IPS-11a (cell line): ENCODE measurements around the gene RHBDL1.

Experiments used
- H3K4me3 ChIP-seq: one replicate; pipeline ENCODE4 v1.5.1; 2013; ENCODE audit warnings: low read depth, low read length, control low read depth

RHBDL1 gene

DNA sequence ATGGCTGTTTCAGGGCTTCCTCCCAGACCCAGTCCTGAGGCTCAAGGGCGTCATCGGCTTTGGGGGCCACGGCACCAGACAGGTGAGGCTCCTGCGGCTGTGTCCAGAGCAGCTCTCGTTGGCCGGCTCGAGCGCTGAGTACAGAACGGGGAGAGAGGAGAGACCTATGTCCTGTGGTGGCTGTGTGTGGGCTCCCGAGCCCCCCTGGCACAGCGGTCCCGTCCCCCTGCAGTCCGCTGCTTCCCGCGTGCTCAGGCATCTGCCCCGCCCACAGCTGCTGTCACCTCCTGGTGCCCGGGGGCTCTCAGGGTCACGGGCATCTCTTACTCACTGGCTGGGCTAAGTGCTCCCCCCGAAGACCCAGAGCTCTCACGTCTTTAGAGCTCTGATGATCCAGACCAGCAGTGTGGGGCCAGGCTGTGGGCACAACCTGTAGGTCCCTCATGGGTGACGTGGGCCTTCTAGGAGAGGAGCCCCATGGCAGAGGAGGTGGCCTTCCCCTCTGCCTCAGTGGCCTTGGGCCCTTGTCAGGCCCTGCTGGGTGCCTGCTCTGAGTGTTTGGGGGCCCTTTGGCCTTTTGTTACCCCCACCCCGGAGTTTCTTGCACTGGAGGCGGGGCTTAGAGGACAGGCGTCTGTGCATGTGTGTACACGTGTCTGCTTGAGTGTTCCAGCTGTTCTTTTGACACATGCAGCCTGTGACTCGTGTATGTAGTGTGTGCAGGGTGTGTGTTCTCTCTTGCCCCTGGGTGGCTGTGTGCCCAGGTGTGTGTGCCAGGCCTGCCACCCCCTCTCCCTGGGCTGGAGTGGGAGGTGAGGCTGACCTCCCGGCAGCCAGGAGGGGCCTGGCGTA, 22.8 kb upstream of the RHBDL1 start:
- H3K4me3 ChIP-seq = no peak overlapping the region

DNA sequence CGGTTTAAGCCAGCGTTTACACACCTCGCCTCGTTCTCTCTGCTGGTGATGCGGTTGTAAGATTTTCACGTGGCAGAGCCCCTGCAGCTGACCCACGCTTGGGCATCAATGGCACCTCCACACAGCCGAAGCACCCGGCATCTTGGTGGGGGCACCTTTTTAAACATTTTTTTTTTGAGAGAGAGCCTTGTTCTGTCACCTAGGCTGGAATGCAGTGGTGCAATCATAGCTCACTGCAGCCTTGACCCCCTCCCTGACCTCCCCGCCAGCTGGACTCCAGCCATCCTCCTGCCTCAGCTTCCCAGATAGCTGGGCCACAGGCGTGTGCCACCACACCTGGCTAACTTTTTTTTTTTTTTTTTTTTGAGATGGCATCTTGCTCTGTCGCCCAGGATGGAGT, 21.4 kb upstream of the RHBDL1 start:
- H3K4me3 ChIP-seq = no peak overlapping the region

- H3K4me3 ChIP-seq = no peak overlapping the region
Measured at GRCh38 chr16:657487-657886, 18.0 kb upstream of the RHBDL1 start.

GRCh38 chr16:658679-659571, 16.5 kb upstream of the RHBDL1 start:
- H3K4me3 ChIP-seq = no peak overlapping the region

DNA sequence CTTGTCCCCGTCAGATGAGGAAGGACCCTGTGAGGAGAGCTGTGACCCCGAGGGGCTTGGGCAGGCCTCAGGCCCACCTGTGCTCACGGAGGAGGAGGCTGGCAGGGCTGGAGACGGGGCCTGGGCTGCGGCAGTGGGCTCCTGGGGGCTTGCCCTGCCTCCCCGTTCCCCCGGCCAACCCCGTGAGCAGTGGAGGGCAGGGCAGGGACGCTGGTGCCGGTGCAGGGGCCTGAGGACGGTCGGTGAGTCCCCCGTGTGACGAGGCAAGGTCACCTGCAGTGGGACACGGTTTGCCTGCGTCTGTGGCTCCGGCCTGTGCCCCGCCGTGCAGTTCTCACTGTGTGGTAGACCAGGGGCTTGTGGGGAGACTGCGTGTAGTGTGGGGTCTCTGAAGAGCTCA, 15.9 kb upstream of the RHBDL1 start:
- no peak overlapping the region for H3K4me3 ChIP-seq

GRCh38 chr16:660132-660458, 15.4 kb upstream of the RHBDL1 start:
- no peak overlapping the region for H3K4me3 ChIP-seq

GRCh38 chr16:660459-661183, 14.8 kb upstream of the RHBDL1 start:
- no peak overlapping the region for H3K4me3 ChIP-seq

DNA sequence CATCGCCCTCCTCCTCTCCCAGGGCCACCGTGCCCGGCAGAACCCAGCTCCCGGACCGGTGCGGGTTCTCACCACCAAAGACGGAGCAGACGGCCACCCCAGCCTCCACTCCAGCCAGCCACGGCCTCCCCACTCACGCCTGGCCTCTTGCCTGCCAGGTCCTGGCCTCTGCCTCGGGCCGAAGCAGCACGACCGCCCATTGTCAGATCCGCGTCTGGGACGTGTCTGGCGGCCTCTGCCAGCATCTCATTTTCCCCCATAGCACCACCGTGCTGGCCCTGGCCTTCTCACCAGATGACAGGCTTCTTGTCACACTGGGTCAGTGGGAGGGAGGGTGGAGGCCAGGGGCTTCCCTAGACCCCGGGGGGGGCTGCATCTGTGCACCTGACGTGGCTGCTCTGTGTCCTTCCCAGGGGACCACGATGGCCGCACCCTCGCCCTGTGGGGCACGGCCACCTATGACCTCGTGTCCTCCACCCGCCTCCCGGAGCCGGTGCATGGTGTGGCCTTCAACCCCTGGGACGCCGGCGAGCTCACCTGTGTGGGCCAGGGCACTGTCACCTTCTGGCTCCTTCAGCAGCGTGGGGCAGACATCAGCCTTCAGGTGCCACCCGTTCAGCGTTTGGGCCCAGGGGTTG, 14.2 kb upstream of the RHBDL1 start:
- H3K4me3 ChIP-seq = no peak overlapping the region

DNA sequence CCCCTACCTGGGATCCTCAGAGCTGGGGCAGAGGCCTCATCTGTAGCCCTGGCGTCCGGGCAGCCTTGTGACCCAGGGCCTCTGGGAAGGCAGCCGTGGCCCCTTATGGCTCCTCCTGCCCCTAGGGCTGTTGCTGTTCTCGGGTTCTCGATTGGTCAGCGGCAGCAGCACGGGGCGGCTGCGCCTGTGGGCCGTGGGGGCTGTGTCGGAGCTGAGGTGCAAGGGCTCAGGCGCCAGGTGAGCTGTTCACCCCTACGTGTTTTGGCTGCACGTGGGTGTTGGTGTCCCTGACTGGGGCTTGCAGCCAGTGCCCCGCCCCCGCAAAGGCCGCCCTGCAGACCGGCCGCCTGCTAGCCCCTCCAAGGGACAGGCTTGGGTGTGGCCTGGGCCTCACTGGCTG, 13.4 kb upstream of the RHBDL1 start:
- no peak overlapping the region for H3K4me3 ChIP-seq

GRCh38 chr16:662597-662996, 12.9 kb upstream of the RHBDL1 start:
- H3K4me3 ChIP-seq = no peak overlapping the region

- no peak overlapping the region for H3K4me3 ChIP-seq
Measured at GRCh38 chr16:666572-666971, 8.9 kb upstream of the RHBDL1 start.

- no peak overlapping the region for H3K4me3 ChIP-seq
Measured at GRCh38 chr16:667113-667779, 8.2 kb upstream of the RHBDL1 start.

- H3K4me3 ChIP-seq = peak within 1 kb of the TSS; percentile 76
Measured at GRCh38 chr16:667780-668518, 7.5 kb upstream of the RHBDL1 start, which contains the start of gene RHOT2. Gene RHOT2, plus strand, starts transcription at chr16:668132. Its CDS starts 68 bp downstream, at chr16:668200.

DNA sequence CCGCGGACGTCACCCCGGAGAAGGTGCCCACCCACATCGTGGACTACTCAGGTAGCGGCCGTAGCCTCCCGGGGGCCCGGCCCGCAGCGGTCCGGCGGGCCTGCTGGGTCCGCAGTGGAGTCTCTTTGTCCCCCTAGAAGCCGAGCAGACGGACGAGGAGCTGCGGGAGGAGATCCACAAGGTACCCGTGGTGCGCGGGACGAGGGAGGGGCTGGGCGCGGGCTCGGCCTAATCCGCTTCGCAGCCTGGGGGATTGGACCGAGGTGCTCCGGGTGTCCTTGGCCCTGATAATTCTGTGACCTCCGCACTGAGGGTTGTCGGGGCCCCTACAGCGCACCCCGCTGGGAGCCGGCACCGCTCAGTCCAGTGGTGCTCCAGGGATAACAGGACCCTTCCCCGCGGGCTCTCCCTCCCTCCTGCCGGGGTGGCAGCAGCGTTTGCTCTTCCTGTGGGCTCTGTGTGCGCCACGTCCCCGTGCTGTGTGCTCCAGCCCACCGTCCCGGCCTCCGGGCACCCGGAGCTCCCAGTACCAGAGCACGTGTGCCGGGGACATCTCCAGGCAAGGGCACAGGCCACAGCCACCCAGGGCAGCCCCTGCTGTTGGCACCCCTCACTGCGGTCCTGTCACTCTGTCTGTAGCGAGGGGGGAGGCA, 6.8 kb upstream of the RHBDL1 start:
- peak overlapping the region; percentile 76 for H3K4me3 ChIP-seq

GRCh38 chr16:669666-670065, 5.8 kb upstream of the RHBDL1 start:
- no peak overlapping the region for H3K4me3 ChIP-seq

DNA sequence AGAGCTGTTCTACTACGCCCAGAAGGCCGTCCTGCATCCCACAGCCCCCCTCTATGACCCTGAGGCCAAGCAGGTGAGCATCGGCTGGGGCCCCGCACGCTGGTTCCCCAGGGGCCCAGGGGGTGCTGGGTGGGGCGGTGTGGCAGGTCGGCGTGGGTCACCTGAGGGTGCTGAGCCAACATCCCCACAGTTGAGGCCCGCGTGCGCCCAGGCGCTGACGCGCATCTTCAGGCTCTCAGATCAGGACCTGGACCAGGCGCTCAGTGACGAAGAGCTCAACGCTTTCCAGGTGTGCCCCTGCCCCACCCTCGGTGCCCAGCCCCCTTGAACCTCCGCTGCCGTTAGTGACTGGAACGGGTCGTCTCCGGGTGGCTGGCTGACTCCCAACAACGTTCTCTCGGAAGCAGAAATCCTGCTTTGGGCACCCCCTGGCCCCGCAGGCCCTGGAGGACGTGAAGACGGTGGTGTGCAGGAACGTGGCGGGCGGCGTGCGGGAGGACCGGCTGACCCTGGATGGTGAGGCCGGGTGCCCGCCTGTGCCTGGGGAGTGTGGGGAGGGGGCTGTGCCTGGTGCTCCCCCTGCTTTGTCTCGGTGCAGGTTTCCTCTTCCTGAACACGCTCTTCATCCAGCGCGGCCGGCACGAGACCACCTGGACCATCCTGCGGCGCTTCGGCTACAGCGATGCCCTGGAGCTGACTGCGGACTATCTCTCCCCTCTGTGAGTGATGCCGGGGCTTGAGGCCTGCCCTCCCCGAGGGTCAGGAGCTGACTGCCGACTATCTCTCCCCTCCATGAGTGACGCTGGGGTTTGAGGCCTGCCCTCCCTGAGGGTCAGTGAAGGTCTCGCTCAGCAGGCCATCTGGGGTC, 4.8 kb upstream of the RHBDL1 start:
- H3K4me3 ChIP-seq = no peak overlapping the region

DNA sequence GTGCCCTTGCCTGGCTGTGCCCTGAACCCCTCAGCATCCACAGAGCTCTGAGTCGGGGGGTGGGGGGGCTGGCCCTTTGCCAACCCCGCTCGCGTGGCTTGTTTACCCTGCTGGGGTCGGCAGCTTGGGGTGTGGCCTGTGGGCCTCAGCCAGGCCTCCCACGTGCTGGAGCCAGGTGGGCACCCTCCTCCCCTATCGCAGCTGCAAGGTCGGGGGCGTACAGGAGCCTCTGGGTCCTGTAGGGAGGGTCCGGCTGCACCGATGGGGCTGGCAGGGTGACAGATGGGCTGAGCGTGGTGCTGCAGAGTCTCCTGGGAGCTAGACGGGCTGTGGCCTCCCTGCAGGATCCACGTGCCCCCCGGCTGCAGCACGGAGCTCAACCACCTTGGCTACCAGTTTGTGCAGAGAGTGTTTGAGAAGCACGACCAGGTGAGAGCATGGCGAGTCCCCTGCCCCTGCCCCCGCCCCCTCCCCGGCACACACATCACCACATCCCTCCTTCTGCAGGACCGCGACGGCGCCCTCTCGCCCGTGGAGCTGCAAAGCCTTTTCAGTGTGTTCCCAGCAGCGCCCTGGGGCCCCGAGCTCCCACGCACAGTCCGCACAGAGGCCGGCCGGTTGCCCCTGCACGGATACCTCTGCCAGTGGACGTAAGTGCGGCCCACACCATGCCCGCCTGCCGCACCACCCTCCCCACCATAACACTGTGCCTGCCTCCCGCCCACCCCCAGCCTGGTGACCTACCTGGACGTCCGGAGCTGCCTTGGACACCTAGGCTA, 3.9 kb upstream of the RHBDL1 start:
- H3K4me3 ChIP-seq = no peak overlapping the region
